HG02798 (cell line): ENCODE measurements around the gene ANTXR2.

Source experiments
- ATAC-seq: cut with Tn5 transposase; IDR thresholded peaks from one replicate; pipeline ENCODE4 v1.9.1; 2021; ENCODE audit warnings: mild to moderate bottlenecking; ENCODE audit not compliant: unreplicated experiment, poor library complexity

ANTXR2 gene

DNA sequence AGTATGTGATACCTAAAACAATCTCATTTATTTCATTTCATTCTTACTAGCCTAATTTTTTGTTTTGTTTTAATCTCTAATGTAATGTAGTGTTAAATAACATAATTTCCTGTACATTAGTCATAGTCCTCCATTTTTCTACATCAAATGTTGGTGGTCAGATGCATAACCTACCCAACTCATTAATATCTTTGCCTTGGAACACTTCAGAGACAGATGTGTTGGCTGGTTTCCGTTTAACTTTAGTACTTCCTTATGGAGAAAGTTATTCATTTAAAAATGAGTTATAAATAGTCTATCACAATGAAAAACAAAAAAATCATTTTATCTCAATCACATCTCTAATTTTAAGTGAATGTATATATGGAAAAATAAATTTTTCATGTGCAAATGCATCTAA is 190.2 kb downstream of the ANTXR2 start:
- no peak for ATAC-seq

DNA sequence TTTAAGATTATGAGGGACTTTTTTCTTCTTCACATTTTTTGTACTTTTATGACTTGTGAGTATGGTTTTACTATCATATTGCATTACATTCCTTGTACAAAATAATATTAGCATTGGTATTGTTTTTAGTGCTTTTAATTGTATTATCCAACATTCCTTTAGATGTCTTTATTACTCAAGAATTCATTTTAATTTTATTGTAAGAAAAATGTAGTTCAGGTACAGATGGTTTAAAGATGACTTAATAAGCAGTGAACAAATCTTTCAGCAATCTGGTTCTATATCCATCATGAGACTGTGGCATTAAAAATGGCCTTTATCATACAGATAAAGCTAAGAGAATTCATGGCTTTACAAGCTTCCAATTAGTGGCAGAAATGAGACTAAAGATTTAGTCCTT is 191.6 kb downstream of the ANTXR2 start:
- no peak for ATAC-seq

DNA sequence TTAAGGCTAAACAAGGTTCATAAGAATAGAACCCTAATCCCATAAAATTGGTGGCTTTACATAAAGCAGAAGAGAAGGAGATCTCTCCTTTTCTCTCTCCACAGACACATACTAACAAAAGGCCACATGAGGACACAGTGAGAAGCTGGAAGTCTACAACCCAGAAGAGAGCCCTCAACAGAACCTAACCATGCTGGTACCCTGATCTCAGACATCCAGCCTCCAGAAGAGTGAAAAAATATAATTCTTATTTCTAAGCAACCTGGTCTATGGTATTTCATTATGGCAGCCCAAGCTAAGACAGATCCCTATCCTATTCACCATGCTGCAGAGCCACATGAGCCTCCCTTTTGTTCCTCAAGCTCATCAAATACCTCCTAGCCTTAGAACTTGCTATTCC is 195.5 kb downstream of the ANTXR2 start:
- no peak for ATAC-seq

DNA sequence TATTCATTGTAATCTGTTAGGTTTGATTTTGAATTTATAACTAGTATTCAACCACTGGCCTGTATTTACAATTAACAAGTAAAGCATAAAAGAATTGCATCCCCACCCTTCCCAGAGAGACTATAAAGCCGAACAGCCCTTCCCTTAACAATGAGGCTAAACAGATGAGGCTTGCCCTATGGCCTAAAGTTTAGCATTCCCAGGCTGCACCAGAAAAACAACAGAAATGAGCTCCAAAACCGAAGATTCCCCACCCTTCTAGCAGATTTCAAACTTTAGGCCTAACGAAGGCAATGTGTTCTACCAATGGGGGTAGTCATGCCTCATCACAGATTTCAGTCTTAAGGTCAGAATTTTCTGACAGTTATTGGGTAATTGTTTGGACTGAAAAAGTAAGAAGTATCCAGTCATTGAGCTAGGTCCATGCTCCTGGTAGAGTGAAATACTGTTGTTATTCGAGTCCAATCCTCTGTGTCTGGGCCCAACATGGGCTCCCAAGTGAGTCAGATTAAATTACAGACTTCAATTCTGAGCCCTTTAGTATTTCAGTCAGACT is 197.6 kb downstream of the ANTXR2 start:
- ATAC-seq = no peak

DNA sequence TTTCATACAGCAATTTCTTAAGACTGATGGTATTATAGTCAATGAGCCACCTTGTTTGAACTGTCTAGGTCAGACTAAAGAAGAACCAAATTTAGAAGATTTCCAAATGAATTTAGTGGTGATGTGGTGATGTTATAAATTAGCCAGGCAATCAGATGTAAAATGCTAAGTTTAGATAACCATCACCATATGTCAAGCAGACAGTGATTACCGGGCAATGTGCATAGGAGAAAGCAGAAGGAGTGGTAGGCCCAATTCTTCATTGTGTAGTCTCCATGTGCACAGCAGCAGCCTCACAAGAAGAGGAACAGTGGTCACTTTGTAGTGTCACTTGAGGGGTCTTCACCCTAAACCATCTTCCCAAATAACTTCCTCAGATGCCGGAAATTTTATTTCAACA is 198.8 kb downstream of the ANTXR2 start:
- ATAC-seq = no peak

DNA sequence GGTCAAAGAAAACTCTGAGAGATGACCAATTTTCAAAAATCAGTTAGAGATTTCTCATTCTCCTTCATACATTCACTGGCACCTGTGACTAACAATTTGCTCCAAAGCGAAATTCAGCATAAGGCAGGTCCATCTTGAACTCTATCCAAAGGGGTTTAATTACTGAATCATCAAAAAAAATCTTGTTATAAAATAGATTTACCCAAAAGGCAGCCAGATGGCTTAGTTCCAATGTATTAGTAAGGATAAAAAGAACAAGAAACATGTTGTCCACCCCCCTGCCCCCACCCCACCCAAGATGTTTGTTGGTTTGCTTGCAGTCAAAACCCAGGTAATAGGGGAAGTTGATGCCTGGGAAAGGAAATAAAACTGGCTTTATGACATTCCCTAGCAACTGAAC is 200.3 kb downstream of the ANTXR2 start:
- no peak for ATAC-seq

DNA sequence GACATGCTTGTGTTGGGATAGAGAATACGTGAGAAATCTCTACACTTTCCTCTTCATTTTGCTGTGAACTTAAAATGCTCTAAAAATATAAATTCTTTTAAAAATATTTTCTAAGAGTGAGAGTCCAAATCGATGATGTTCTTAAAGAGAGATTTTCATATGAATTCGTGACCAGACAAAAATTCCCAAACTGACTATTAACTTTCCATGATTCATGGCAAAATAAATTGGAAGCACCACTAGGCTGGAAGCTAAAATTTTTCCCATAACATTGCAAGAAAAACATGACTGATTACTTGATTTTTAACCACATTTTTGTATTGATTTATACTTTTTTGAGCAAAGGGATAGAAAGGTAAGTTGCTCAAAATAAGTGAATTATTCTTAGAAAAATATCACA is 201.1 kb downstream of the ANTXR2 start:
- ATAC-seq = no peak

DNA sequence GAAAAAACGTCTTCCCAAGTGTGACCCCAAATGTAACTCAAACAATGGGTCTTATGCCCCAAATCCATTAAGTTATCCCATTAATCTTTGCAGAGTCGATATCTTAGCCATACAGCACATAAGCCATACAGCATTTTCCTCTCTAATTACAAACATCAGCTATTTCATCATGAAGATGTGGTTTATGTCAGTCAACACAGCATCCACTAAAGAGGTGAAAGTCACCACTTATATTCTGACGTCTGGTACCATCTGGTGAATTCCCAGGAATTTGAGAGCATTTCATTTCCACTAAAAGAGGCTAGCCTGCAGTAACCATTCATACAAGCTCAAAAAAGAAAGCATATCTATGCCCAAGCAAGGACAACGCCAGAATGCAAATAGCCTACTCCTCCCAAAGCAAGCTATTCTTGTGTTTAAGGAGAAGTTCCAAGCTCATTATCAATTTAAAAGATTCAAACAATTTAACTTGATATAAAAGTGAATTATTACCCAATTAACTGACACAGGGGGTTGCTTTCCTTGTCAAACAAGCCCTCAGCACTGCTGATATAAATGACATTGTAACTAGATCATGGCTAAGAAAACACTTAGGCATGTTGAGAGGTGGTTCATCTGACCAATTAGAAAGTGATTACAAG is 203.3 kb downstream of the ANTXR2 start:
- no peak for ATAC-seq

DNA sequence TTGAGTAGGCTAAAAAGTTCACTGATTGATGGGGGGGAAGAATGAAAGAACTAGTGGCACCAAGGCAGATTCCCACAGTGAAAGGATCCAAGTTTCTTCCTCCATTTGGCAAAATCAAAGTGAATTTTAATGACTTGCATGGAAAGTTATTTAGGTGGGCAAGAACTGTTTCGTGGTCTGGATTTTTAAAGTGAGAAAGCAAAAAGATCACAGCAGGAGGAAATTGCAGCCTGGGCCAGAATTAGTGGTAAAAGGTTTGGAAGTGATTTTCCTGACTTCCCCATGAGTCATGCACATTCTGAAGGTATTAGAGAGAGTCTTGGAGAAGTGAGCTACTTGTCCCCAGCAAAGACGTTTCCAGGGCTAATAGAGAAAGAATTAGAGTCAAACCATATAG is 207.8 kb downstream of the ANTXR2 start:
- ATAC-seq = no peak

DNA sequence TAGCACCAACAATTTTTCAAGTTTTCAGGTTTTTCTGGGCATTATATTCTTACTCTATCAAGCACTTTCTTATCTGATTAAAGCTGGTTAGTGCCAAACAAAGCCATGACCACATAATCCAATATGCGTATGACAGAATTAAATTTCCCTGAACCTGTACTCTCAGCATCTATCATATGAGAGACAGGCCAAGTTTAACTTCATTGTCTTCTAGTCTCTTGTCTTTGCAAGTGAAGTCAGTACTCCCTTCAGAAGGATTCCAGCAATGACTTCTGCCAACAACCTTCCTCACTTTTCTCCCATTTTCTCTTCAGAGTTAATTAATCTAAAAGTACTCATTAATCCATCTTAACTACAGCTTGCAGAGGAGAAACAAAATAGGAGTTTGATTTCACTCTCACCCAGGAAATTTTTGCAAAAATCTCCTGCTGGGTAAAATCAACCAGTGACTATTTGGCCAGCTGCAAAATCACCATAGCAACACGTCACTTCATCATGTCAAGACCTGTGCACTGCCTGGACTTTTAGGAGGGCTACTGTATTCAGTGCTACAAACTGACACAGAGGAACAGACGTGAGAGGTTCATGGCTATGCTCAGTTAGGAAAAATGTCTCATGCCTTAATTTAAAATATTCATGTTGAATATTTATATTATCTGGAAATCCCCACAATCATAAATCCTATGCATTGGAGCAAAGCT is 208.4 kb downstream of the ANTXR2 start:
- ATAC-seq = no peak

DNA sequence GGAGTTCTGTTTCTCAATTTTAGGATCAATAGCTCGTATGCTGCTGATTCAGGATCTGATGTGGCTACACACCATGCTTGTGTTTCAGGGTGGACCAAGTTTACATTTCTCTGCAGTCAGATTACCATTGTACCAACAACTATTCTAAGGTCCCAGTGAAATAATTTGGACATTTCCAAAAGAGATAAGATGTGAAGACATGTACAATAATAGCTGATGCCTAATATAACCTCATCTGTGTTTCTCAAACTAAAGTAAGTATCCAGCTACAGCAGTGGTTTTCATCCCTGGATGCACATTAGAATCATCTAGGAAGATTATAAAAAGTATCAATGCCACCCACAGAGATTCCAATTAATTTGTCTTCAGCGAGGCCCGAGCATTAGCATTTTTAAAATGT is 209.7 kb downstream of the ANTXR2 start:
- ATAC-seq = no peak

DNA sequence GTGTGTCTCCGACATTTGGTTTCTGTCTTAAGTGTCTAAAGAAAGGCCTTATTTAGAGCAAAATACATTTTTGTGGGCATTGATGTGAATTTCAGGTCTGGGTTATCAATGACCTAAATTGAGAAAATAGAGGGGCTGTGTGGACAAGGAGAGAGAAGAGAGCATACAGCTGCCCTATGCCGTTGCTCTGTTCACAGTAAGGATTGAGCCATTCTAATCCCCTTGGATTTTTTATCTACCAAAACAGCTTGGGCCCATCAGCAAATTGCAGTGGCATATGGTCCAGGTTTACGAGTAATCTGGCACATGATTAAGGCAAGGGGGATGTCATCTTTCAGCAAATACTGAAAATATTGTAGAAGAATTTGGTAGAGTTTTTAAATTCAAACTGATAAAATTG is 210.2 kb downstream of the ANTXR2 start:
- no peak for ATAC-seq

DNA sequence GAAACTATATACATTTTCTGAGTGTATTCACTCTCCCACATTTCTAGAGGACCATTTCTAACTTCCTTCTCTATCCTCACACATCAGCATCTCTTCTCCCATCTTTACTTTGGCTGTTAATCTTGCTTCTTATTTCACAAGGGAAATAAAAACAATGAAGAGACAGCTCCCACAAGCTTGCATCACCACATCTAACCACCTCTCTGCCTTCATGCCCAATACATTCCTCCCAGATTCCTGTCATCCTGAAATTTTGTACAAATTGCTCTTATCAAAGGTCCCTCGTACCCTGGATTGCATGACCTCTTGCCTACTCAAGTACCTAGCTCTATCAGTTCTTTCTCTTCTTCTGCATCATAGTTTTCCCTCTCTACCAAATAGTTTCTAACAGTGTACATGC is 215.2 kb downstream of the ANTXR2 start:
- ATAC-seq = no peak

DNA sequence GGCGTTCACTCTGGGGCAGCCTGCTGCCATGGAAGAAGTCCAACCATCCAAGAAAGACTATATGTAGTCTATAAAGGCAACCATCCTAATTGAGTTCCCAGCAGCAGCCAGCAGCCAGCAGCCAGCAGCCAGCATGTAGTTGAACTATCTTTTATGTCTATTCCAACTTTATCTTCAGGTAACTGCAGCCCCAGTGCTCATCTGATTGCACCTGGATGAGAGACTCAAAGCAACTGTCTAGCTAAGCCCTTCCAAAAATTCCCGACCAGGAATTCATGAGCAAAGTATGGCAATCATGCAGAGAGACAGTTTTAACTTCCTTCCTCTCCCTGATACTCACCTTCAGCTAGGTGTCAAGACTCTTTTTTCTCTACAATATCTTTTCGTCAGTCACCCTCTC is 216.8 kb downstream of the ANTXR2 start:
- ATAC-seq = no peak

DNA sequence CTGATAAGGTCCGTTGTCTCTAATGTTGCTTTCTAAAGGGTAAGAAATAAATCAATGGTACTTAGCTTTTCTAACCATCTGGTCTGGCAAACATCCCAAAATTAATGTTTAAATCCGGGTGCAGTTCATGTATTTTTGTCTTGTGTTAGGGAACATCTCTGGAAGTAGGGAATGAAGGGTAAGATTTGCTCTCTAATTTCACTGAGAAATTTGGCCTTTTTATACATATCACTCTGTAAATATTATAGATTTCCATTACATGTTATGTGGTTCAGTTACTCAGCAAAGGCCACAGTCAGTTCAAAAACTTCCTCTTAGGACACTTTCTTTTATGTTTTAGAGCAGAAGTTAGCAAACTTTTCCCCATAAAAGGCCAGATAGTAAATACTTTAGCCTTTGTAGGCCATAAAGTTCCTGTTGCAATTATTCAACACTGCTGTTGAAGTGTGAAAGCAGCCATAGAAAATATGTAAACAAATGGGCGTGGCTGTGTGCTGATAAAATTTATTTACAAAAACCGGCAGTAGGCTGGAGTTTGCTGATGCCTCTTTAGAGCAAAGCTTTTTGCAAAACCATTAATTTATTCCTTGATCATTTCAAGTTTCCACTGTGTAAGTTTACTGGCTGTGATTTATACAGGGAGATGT is 218.1 kb downstream of the ANTXR2 start:
- no peak for ATAC-seq

DNA sequence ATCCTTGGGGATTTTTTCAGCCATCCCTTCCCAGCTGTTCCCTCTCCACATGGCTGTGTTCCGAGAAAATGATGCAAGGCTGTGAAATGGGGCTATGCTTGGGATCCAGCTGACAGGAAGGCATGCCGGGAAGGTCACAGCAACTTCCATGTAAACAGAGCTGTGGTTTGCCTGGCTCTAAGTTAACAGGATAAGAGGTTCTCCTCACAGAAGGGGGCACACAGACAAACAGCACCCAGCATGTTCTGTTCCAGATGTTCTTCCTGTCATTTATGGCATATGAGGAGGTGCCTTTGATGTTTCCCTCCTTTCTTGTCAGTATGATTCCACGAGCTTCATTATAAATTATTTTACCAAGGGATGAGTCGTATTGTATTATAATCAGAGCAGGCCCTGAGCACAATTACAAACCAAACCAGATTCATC is 220.7 kb downstream of the ANTXR2 start:
- no peak for ATAC-seq

DNA sequence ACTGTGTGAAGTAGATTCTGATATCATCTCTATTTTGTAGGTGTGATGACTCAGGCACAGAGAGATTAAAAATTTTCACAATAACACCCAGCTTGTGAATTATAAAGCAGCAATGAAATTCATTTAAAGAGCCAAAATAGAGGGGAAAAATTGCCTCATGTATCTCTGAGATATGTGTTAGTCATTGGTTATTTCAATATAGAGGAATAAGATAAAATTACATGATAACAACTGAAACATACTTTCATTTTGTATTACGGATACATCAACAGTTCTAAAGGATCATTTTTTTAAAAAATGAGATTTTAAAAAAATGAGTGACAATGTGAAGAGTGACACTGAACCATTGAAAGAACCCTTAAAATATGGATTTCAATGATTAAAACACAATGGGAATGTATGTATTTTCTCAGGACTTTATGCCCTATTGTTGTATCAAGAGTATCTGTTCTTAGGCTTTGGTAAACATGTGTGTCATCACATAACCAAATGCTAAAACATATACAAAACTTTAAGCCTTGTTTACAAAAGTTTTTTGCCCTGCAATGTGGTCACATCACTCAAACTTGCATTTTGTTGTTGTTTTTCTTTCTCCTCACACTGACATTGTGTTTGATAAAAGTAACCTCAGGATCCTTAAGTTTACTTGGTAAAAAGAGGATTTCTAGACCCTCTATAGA is 221.3 kb downstream of the ANTXR2 start:
- no peak for ATAC-seq
